ENCODE measurements around the gene DENND4B. TPM values are rescaled to one million over a fixed set of nuclear protein-coding genes. Genes with fewer than 3 reads are reported as not detected.
A peak's percentile ranks its signal among the peaks of the same experiment; 100 is the strongest.
"Not testable (repeated sequence)": the region's sequence is repeated elsewhere in the genome, so short reads cannot be mapped to it uniquely, and the experiment has no call there.

The DENND4B gene
- total RNA-seq, 1 experiment from 2014 or later: 66.6 TPM

- intact Hi-C loops (cut with micrococcal nuclease; ENCODE audit: unreplicated experiment): loop anchor here (10.0 kb wide), 1 partner anchor 470 kb away; no protein-coding TSS in a partner anchor
- CTCF ChIA-PET: interaction anchor here (0.7 kb wide), 1 partner anchor 465 kb away, joined by 6 read pairs; no protein-coding TSS in a partner anchor
- Histone ChIP-seq H3K36me3 (ENCODE audit: insufficient read depth, low read length, poor library complexity, severe bottlenecking) (peaks cover 26% of the 10 kb centered on the region), H3K4me1 (ENCODE audit: insufficient read depth, low read length, poor library complexity, severe bottlenecking) (peaks cover 14% of the 10 kb centered on the region), H3K4me3 (ENCODE audit: low read depth, low read length, poor library complexity, severe bottlenecking) (peak overlapping the region; percentile 83), H3K9me3 (ENCODE audit: low read depth, low read length, poor library complexity, severe bottlenecking) (no peaks in the 10 kb centered on the region), H3K27me3 (replicated peaks; ENCODE audit: insufficient read depth, low read depth, low read length, poor library complexity) (no peaks in the 10 kb centered on the region), H3K27ac (ENCODE audit: low read depth, low read length, poor library complexity, severe bottlenecking) (peak overlapping the region; percentile 80)
- no TSS peak for BruUV-seq (replicated peaks)
- TF ChIP-seq EZH2 (IDR thresholded peaks at IDR 0.05; ENCODE audit: borderline replicate concordance, low read depth, low read length, poor library complexity, severe bottlenecking): no peak
- TF ChIP-seq CTCF (conservative IDR thresholded peaks at IDR 0.05; ENCODE audit: low read depth, low read length): no peak
- no peak for DNase-seq (ENCODE audit: low spot score)
- POLR2A ChIA-PET (ENCODE audit: low non-redundant PET): interaction anchor here (0.5 to 0.6 kb wide), 2 partner anchors 8 to 17 kb away, joined by 3 to 4 read pairs; partner anchors contain the start of gene CREB3L4
Measured at GRCh38 chr1:153984123-153984894, 37.8 kb upstream of the DENND4B start.

- H3K27me3 ChIP-seq (replicated peaks; ENCODE audit: insufficient read depth, low read depth, low read length, poor library complexity); CTCF ChIA-PET; POLR2A ChIA-PET (ENCODE audit: low non-redundant PET); H3K27ac ChIP-seq (ENCODE audit: low read depth, low read length, poor library complexity, severe bottlenecking); H3K4me3 ChIP-seq (ENCODE audit: low read depth, low read length, poor library complexity, severe bottlenecking); DNase-seq (ENCODE audit: low spot score); H3K9me3 ChIP-seq (ENCODE audit: low read depth, low read length, poor library complexity, severe bottlenecking): not testable (repeated sequence)
- BruUV-seq (replicated peaks): TSS peak; percentile 84
- intact Hi-C loops (cut with micrococcal nuclease; ENCODE audit: unreplicated experiment): loop anchor here (10.0 kb wide), 1 partner anchor 467 kb away; no protein-coding TSS in a partner anchor
- Histone ChIP-seq H3K36me3 (ENCODE audit: insufficient read depth, low read length, poor library complexity, severe bottlenecking) (peaks cover 26% of the 10 kb centered on the region), H3K4me1 (ENCODE audit: insufficient read depth, low read length, poor library complexity, severe bottlenecking) (peaks cover 14% of the 10 kb centered on the region)
Measured at GRCh38 chr1:153981735-153982134, 35.2 kb upstream of the DENND4B start.

GRCh38 chr1:153979091-153979490 lies 32.6 kb upstream of the DENND4B start:
- H3K4me3 ChIP-seq (ENCODE audit: low read depth, low read length, poor library complexity, severe bottlenecking): not testable (repeated sequence)

GRCh38 chr1:153978274-153978909 lies 31.9 kb upstream of the DENND4B start:
- no peaks in the 10 kb centered on the region for H3K27me3 ChIP-seq (replicated peaks; ENCODE audit: insufficient read depth, low read depth, low read length, poor library complexity)
- BruUV-seq (replicated peaks): no TSS peak
- ChIA-PET POLR2A (ENCODE audit: low non-redundant PET) (interaction anchor here (1.5 kb wide), 1 partner anchor 12 kb away, joined by 8 read pairs; no protein-coding TSS in a partner anchor), CTCF (interaction anchor here (0.6 to 0.9 kb wide), 2 partner anchors 11 to 410 kb away, joined by 3 read pairs; partner anchors contain the start of gene CREB3L4)
- peaks cover 48% of the 10 kb centered on the region for H3K36me3 ChIP-seq (ENCODE audit: insufficient read depth, low read length, poor library complexity, severe bottlenecking)
- H3K9me3 ChIP-seq (ENCODE audit: low read depth, low read length, poor library complexity, severe bottlenecking): no peaks in the 10 kb centered on the region
- no peak for DNase-seq (ENCODE audit: low spot score)
- TF ChIP-seq CTCF (conservative IDR thresholded peaks at IDR 0.05; ENCODE audit: low read depth, low read length) (no peak), EZH2 (IDR thresholded peaks at IDR 0.05; ENCODE audit: borderline replicate concordance, low read depth, low read length, poor library complexity, severe bottlenecking) (no peak)
- peak overlapping the region; percentile 91 for H3K27ac ChIP-seq (ENCODE audit: low read depth, low read length, poor library complexity, severe bottlenecking)
- intact Hi-C loops (cut with micrococcal nuclease; ENCODE audit: unreplicated experiment): no loop called here
- peaks cover 8% of the 10 kb centered on the region for H3K4me1 ChIP-seq (ENCODE audit: insufficient read depth, low read length, poor library complexity, severe bottlenecking)
- H3K4me3 ChIP-seq (ENCODE audit: low read depth, low read length, poor library complexity, severe bottlenecking): peak overlapping the region; percentile 97

More at GRCh38 chr1:153979091-153979490, 32.6 kb upstream of the DENND4B start:
- CTCF ChIA-PET: interaction anchor here (0.9 kb wide), 1 partner anchor 11 kb away, joined by 3 read pairs; the partner anchor contains the start of gene CREB3L4
- H3K4me1 ChIP-seq (ENCODE audit: insufficient read depth, low read length, poor library complexity, severe bottlenecking); H3K9me3 ChIP-seq (ENCODE audit: low read depth, low read length, poor library complexity, severe bottlenecking); intact Hi-C loops (cut with micrococcal nuclease; ENCODE audit: unreplicated experiment); H3K27me3 ChIP-seq (replicated peaks; ENCODE audit: insufficient read depth, low read depth, low read length, poor library complexity); DNase-seq (ENCODE audit: low spot score); POLR2A ChIA-PET (ENCODE audit: low non-redundant PET); H3K27ac ChIP-seq (ENCODE audit: low read depth, low read length, poor library complexity, severe bottlenecking); BruUV-seq (replicated peaks): not testable (repeated sequence)
- H3K36me3 ChIP-seq (ENCODE audit: insufficient read depth, low read length, poor library complexity, severe bottlenecking): peaks cover 44% of the 10 kb centered on the region

Measured in A673 (cell line).